Measurements from ENCODE around the gene AEN.

The AEN gene

GRCh38 chr15:88606070-88606794 is 14.9 kb upstream of the AEN start:
- no peak for TF ChIP-seq CTCF (conservative IDR thresholded peaks at IDR 0.05; ENCODE audit: low read depth, low read length)
- no peak for DNase-seq (ENCODE audit: low read depth)
- H3K4me3 ChIP-seq (ENCODE audit: low read depth, low read length) = no peak overlapping the region

- no peak overlapping the region for H3K4me3 ChIP-seq (ENCODE audit: low read depth, low read length)
- no peak for DNase-seq (ENCODE audit: low read depth)
- no peak for TF ChIP-seq CTCF (conservative IDR thresholded peaks at IDR 0.05; ENCODE audit: low read depth, low read length)
Observed at GRCh38 chr15:88607951-88608350, 13.2 kb upstream of the AEN start.

GRCh38 chr15:88608607-88609181 is 12.4 kb upstream of the AEN start:
- TF ChIP-seq CTCF (conservative IDR thresholded peaks at IDR 0.05; ENCODE audit: low read depth, low read length) = no peak
- no peak for DNase-seq (ENCODE audit: low read depth)
- H3K4me3 ChIP-seq (ENCODE audit: low read depth, low read length) = no peak overlapping the region

- H3K4me3 ChIP-seq (ENCODE audit: low read depth, low read length) = no peak overlapping the region
- no peak for TF ChIP-seq CTCF (conservative IDR thresholded peaks at IDR 0.05; ENCODE audit: low read depth, low read length)
- DNase-seq (ENCODE audit: low read depth) = no peak
Observed at GRCh38 chr15:88609344-88610090, 11.6 kb upstream of the AEN start.

GRCh38 chr15:88610701-88611231 is 10.4 kb upstream of the AEN start:
- TF ChIP-seq CTCF (conservative IDR thresholded peaks at IDR 0.05; ENCODE audit: low read depth, low read length) = peak; percentile 24
- no peak overlapping the region for H3K4me3 ChIP-seq (ENCODE audit: low read depth, low read length)
- no peak for DNase-seq (ENCODE audit: low read depth)

GRCh38 chr15:88612186-88612796 is 8.8 kb upstream of the AEN start:
- DNase-seq (ENCODE audit: low read depth) = no peak
- H3K4me3 ChIP-seq (ENCODE audit: low read depth, low read length) = no peak overlapping the region
- no peak for TF ChIP-seq CTCF (conservative IDR thresholded peaks at IDR 0.05; ENCODE audit: low read depth, low read length)

Measured in choroid plexus epithelial cell (primary cell).